ENCODE measurements around the gene TRPM7.
"Not testable (repeated sequence)": the region's sequence is repeated elsewhere in the genome, so short reads cannot be mapped to it uniquely, and the experiment has no call there.

GRCh38 chr15:50573842-50574241 is 112.8 kb downstream of the TRPM7 start:
- not testable (repeated sequence) for TF ChIP-seq CTCF, POLR2A, EP300 (IDR thresholded peaks at IDR 0.05)

All from tibial nerve (tissue), 4 donors.